SK-N-SH treated with all-trans-retinoic acid at 6 μM for 48 hours (cell line): ENCODE measurements around the gene AKAP12.

Source experiments
- ARNTL ChIP-seq: fragments of 450-650 bp; formaldehyde crosslinking; IDR thresholded peaks from 2 replicates; pipeline ENCODE4 v1.5.0; 2020; ENCODE audit warnings: low read depth, mild to moderate bottlenecking, moderate library complexity, borderline replicate concordance
- PATZ1 ChIP-seq: fragments of 250-450 bp; sonication (Bioruptor Pico); IDR thresholded peaks from 2 replicates; pipeline ENCODE4 v1.8.0; 2020; ENCODE audit warnings: mild to moderate bottlenecking, moderate library complexity, borderline replicate concordance
- PPARA ChIP-seq: fragments of 250-450 bp; sonication (Bioruptor Pico); IDR thresholded peaks from 2 replicates; pipeline ENCODE4 v1.5.0; 2020; ENCODE audit warnings: mild to moderate bottlenecking, borderline replicate concordance
- RARB ChIP-seq: fragments of 250-450 bp; sonication (Bioruptor Pico); IDR thresholded peaks from 2 replicates; pipeline ENCODE4 v1.8.0; 2021; ENCODE audit warnings: mild to moderate bottlenecking, moderate library complexity
- TCF4 ChIP-seq: fragments of 250-450 bp; sonication (Bioruptor Pico); IDR thresholded peaks from 2 replicates; pipeline ENCODE4 v1.8.0; 2021; ENCODE audit warnings: mild to moderate bottlenecking, moderate library complexity, borderline replicate concordance
- TSHZ2 ChIP-seq: fragments of 250-450 bp; sonication (Bioruptor Pico); IDR thresholded peaks from 2 replicates; pipeline ENCODE4 v1.5.0; 2020; ENCODE audit warnings: mild to moderate bottlenecking, moderate library complexity
- ZC3H10 ChIP-seq: fragments of 250-450 bp; sonication (Bioruptor Pico); IDR thresholded peaks from 2 replicates; pipeline ENCODE4 v1.5.1; 2021; ENCODE audit warnings: mild to moderate bottlenecking, moderate library complexity
- ZFP30 ChIP-seq: fragments of 450-650 bp; formaldehyde crosslinking; IDR thresholded peaks from 2 replicates; pipeline ENCODE4 v1.5.0; 2022; ENCODE audit warnings: mild to moderate bottlenecking, moderate library complexity
- ZNF70 ChIP-seq: fragments of 450-650 bp; formaldehyde crosslinking; IDR thresholded peaks from 2 replicates; pipeline ENCODE4 v1.5.0; 2020; ENCODE audit warnings: mild to moderate bottlenecking, moderate library complexity

GRCh38 chr6:151196555-151196954, 43.2 kb upstream of the AKAP12 start:
- no peak for TF ChIP-seq ZC3H10
- TF ChIP-seq TSHZ2 (CRISPR knock-in tag), result no peak
- no peak for TF ChIP-seq PPARA (CRISPR knock-in tag)
- TF ChIP-seq ARNTL (CRISPR knock-in tag), result no peak
- TF ChIP-seq ZNF70 (CRISPR knock-in tag), result no peak
- TF ChIP-seq PATZ1 (CRISPR knock-in tag), result no peak
- no peak for TF ChIP-seq RARB (CRISPR knock-in tag)
- TF ChIP-seq TCF4, result no peak
- TF ChIP-seq ZFP30 (CRISPR knock-in tag), result no peak
